GM10266 (cell line): ENCODE results near the gene ASS1.

Source experiments
- DNase-seq: peaks from one replicate; pipeline ENCODE4 v3.0.0; 2012; ENCODE audit errors: extremely low spot score
- TF ChIP-seq, protein P1 (sequence below): IDR thresholded peaks from 2 replicates; pipeline ENCODE4 v1.5.1; 2012; ENCODE audit warnings: mild to moderate bottlenecking, low read depth; ENCODE audit not compliant: control insufficient read depth, insufficient read depth; ENCODE audit errors: missing control alignments

ASS1 gene

DNA sequence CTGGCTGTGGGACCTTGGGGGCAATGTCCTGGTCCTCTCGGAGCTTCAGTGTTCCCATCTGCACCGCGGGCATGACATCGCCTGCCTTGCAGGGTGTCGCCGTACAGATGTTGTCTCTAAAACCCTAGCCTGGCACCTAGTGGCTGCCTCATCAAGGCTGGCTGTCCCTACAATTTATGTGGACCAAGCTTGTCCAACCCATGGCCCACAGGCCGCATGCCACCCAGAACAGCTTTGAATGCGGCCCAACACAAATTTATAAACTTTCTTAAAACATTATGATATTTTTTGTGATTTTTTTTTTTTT is 18.3 kb upstream of the ASS1 start:
- TF ChIP-seq, protein P1, sequence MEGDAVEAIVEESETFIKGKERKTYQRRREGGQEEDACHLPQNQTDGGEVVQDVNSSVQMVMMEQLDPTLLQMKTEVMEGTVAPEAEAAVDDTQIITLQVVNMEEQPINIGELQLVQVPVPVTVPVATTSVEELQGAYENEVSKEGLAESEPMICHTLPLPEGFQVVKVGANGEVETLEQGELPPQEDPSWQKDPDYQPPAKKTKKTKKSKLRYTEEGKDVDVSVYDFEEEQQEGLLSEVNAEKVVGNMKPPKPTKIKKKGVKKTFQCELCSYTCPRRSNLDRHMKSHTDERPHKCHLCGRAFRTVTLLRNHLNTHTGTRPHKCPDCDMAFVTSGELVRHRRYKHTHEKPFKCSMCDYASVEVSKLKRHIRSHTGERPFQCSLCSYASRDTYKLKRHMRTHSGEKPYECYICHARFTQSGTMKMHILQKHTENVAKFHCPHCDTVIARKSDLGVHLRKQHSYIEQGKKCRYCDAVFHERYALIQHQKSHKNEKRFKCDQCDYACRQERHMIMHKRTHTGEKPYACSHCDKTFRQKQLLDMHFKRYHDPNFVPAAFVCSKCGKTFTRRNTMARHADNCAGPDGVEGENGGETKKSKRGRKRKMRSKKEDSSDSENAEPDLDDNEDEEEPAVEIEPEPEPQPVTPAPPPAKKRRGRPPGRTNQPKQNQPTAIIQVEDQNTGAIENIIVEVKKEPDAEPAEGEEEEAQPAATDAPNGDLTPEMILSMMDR: no peak
- DNase-seq: no peak

DNA sequence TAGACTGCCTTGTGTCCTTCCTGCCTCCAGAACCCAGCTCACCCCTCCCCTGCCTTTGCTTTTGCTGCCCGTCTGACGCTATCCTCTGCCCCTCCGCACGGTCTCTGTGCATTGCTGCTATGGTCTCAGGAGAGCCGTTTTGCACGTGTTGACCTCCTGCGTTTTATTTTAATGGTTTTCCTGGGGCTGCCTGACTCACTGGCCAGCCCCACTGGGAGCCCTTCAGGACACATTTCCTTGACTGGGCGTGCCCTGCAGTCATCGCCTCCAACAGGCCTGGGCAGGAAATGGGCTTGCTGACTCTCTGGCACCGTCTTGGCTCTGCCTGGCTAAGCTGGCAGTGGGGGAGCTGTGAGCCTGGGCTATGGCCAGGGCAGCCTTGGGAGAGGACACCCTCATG is 17.9 kb upstream of the ASS1 start:
- TF ChIP-seq, protein P1: no peak
- no peak for DNase-seq

DNA sequence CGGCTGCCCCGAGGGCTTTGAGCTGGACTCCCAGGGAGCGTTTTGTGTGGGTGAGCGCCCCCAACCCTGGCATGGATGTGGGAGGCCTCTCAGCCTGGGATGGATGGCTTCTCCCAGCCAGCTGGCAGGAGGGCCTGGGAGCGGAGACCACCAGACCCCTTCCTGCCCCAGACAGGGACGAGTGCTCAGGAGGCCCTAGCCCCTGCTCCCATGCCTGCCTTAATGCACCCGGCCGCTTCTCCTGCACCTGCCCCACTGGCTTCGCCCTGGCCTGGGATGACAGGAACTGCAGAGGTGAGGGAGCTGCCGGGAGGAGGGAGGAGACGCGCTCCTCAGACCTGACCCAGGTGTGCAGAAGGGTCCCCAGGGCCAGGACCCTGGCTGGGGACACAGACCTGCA is 17.4 kb upstream of the ASS1 start:
- TF ChIP-seq, protein P1: no peak
- DNase-seq: no peak

DNA sequence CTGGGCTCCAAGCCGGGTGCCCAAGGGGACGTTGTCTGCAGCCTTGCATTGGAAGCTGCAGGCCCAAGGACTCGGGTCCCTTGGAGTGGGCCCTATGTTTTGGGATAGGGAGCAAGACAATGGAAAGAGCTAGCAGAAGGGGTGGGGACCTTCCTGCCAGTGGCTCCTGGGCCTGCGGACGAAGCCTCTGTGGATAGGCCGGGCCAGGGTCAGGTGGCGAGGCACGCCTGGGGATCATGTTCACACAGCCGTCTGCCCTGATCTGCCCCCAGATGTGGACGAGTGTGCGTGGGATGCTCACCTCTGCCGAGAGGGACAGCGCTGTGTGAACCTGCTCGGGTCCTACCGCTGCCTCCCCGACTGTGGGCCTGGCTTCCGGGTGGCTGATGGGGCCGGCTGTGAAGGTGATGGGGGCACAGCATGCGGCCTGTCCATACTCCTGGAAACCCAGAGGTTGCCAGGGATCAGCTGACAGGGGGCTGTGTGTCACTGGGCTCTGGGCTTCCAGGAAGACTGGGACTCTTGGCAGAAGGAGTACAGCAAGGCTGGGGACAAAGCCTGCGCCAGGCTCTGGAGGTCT is 16.6 kb upstream of the ASS1 start:
- no peak for DNase-seq

DNA sequence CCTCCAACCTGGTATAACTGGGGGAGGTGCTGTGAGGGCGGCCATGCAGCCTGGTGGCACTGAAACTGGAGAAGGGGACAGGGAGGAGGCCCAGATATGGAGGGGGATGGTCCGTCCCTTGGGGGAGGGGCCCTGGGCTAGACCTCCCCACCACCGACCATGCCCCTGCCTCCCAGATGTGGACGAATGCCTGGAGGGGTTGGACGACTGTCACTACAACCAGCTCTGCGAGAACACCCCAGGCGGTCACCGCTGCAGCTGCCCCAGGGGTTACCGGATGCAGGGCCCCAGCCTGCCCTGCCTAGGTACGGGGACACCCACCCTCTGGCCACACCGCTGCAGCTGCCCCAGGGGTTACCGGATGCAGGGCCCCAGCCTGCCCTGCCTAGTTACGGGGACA is 15.4 kb upstream of the ASS1 start:
- TF ChIP-seq, protein P1: no peak
- DNase-seq: no peak

More for the DNA sequence above, 16.6 kb upstream of the ASS1 start:
- TF ChIP-seq, protein P1: no peak

DNA sequence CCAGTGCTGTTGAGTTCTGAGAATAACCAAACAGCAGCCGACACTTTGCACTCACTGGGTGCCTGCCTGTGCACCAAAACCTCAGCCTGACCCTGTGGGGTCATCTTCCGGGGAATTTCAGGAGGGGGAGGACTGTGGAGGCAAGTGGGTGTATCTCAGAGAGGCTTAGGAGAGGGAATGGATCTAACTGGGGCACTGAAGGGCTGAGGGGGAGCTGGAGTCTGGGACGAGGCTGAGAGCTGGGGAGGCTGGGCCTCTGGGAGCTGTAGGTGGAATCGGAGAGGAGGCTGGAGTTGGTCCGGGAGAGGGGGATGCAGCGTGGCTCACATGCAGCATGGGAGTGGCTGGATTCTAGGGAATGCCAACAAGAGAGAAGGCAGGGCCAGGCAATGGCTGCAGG is 14.9 kb upstream of the ASS1 start:
- TF ChIP-seq, protein P1: no peak

DNA sequence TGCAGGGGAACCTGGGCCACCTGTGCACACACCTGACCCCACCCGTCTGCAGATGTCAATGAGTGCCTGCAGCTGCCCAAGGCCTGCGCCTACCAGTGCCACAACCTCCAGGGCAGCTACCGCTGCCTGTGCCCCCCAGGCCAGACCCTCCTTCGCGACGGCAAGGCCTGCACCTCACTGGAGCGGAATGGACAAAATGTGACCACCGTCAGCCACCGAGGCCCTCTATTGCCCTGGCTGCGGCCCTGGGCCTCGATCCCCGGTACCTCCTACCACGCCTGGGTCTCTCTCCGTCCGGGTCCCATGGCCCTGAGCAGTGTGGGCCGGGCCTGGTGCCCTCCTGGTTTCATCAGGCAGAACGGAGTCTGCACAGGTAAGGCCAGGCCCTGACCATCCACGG is 14.5 kb upstream of the ASS1 start:
- no peak for DNase-seq
- TF ChIP-seq, protein P1: no peak

More for the DNA sequence above, 14.9 kb upstream of the ASS1 start:
- no peak for DNase-seq
